Neuronal stem cell (in vitro differentiated cells): Measurements from ENCODE around the gene FAR2.
A peak's percentile ranks its signal among the peaks of the same experiment; 100 is the strongest.
"Not testable (repeated sequence)": the region's sequence is repeated elsewhere in the genome, so short reads cannot be mapped to it uniquely, and the experiment has no call there.

ENCODE experiments used
- DNase-seq: peaks from one replicate; pipeline ENCODE4 v3.0.0-alpha.2; 2013; ENCODE audit warnings: low spot score
- H2AFZ ChIP-seq: one replicate; pipeline ENCODE4 v1.6.1; 2013; ENCODE audit warnings: mild to moderate bottlenecking, low read length, inconsistent platforms
- H2AK5ac ChIP-seq: 2 replicates; pipeline ENCODE4 v1.6.1; 2013; ENCODE audit warnings: low read depth, mild to moderate bottlenecking, inconsistent platforms, low read length, moderate library complexity, mixed read lengths
- H2BK120ac ChIP-seq: 2 replicates; pipeline ENCODE4 v1.6.1; 2013; ENCODE audit warnings: low read depth, mild to moderate bottlenecking, inconsistent platforms, low read length, moderate library complexity, mixed read lengths
- H2BK12ac ChIP-seq: one replicate; pipeline ENCODE4 v1.6.1; 2013; ENCODE audit warnings: low read length, inconsistent platforms
- H2BK15ac ChIP-seq: 2 replicates; pipeline ENCODE4 v1.6.1; 2013; ENCODE audit warnings: mild to moderate bottlenecking, low read length, inconsistent platforms, mixed read lengths
- H2BK5ac ChIP-seq: one replicate; pipeline ENCODE4 v1.6.1; 2013; ENCODE audit warnings: inconsistent platforms, mild to moderate bottlenecking, low read length, moderate library complexity
- H3K14ac ChIP-seq: one replicate; pipeline ENCODE4 v1.6.1; 2013; ENCODE audit warnings: low read length, inconsistent platforms
- H3K18ac ChIP-seq: 2 replicates; pipeline ENCODE4 v1.6.1; 2013; ENCODE audit warnings: low read length, inconsistent platforms
- H3K23ac ChIP-seq: 2 replicates; pipeline ENCODE4 v1.6.1; 2013; ENCODE audit warnings: low read depth, mild to moderate bottlenecking, mixed read lengths, low read length, inconsistent platforms; ENCODE audit not compliant: poor library complexity
- H3K27ac ChIP-seq: replicated peaks from 3 replicates; pipeline ENCODE4 v1.5.1; 2013; ENCODE audit warnings: low read length, inconsistent platforms
- H3K27me3 ChIP-seq, 3 experiments: 2 replicates each; pipeline ENCODE4 v1.6.1; 2013; ENCODE audit warnings: low read length in 3 of 3, mild to moderate bottlenecking in 2 of 3, inconsistent platforms in 1 of 3, low read depth in 1 of 3, mixed read lengths in 1 of 3, moderate library complexity in 1 of 3; ENCODE audit not compliant: control insufficient read depth in 3 of 3, insufficient read depth in 3 of 3
- H3K36me3 ChIP-seq, 2 donors: replicated peaks in 1 of 2; 2 replicates each; pipeline ENCODE4 v1.6.1; 2013; ENCODE audit warnings: low read length in 2 of 2; ENCODE audit not compliant: control insufficient read depth in 2 of 2, insufficient read depth in 2 of 2
- H3K4ac ChIP-seq: 2 replicates; pipeline ENCODE4 v1.6.1; 2013; ENCODE audit warnings: inconsistent platforms, mild to moderate bottlenecking, low read length, moderate library complexity
- H3K4me1 ChIP-seq, 2 donors: 1 replicate in 1 of 2; 2 replicates in 1 of 2; pipeline ENCODE4 v1.6.1; 2013; ENCODE audit warnings: low read length in 2 of 2, low read depth in 1 of 2; ENCODE audit not compliant: control insufficient read depth in 2 of 2, insufficient read depth in 1 of 2
- H3K4me2 ChIP-seq: one replicate; pipeline ENCODE4 v1.6.1; 2013; ENCODE audit warnings: mild to moderate bottlenecking, low read length, inconsistent platforms; ENCODE audit not compliant: insufficient read depth, poor library complexity, severe bottlenecking
- H3K4me3 ChIP-seq, 2 donors: 2 replicates each; pipeline ENCODE4 v1.5.1; 2013; ENCODE audit warnings: low read length in 2 of 2, mild to moderate bottlenecking in 2 of 2, inconsistent platforms in 1 of 2, moderate library complexity in 1 of 2
- H3K79me1 ChIP-seq: one replicate; pipeline ENCODE4 v1.6.1; 2013; ENCODE audit warnings: low read depth, mild to moderate bottlenecking, inconsistent platforms, low read length, moderate library complexity
- H3K9ac ChIP-seq: one replicate; pipeline ENCODE4 v1.6.1; 2013; ENCODE audit warnings: mild to moderate bottlenecking, low read depth, low read length, inconsistent platforms; ENCODE audit not compliant: poor library complexity
- H3K9me3 ChIP-seq, 2 donors: replicated peaks in 1 of 2; 2 replicates each; pipeline versions ENCODE3 to v1.6.1; 2013; ENCODE audit warnings: low read length in 2 of 2, mild to moderate bottlenecking in 2 of 2, inconsistent platforms in 1 of 2, low read depth in 1 of 2, mixed read lengths in 1 of 2, moderate library complexity in 1 of 2; ENCODE audit not compliant: control insufficient read depth in 2 of 2, insufficient read depth in 1 of 2
- H4K8ac ChIP-seq: one replicate; pipeline ENCODE4 v1.6.1; 2013; ENCODE audit warnings: low read depth, mild to moderate bottlenecking, inconsistent platforms, low read length, moderate library complexity
- H4K91ac ChIP-seq: one replicate; pipeline ENCODE4 v1.6.1; 2013; ENCODE audit warnings: low read length, low read depth, mild to moderate bottlenecking, inconsistent platforms; ENCODE audit not compliant: poor library complexity
- WGBS, 2 donors: extraction: QIAGEN DNeasy Blood & Tissue Kit; methylation state at CpG; one replicate each; pipeline ENCODE4 v1.1.7; 2013; ENCODE audit warnings: missing lambda C conversion rate in 2 of 2, mixed read lengths in 1 of 2; ENCODE audit not compliant: insufficient read length in 2 of 2, insufficient replicate concordance in 1 of 2; ENCODE audit errors: extremely low coverage in 2 of 2; 5-methylcytosine and 5-hydroxymethylcytosine counted together

FAR2 gene

DNA sequence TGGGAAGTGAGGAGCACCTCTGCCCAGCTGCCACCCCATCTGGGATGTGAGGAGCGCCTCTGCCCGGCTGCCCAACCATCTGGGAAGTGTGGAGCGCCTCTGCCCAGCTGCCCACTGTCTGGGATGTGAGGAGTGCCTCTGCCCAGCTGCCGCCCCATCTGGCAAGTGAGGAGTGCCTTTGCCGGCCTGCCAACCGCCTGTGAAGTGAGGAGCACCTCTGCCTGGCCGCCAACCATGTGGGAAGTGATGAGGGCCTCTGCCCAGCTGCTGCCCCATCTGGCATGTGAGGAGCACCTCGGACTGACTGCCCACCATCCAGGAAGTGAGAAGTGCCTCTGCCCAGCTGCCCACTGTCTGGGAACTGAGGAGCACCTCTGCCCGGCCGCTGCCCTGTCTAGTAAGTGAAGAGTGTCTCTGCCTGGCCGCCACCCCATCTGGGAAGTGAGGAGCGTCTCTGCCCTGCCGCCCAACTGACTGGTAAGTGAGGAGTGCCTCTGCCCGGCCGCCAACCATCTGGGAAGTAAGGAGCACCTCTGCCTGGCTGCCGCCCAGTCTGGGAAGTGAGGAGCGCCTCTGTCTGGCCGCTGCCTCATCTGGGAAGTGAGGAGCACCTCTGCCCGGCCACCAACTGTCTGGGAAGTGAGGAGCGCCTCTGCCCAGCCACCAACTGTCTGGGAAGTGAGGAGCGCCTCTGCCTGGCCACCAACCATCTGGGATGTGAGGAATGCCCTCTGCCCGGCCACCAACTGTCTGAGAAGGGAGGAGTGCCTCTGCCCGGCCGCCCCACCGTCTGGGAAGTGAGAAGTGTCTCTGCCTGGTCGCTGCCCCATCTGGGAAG lies 22.6 kb downstream of the FAR2 start:
- Histone ChIP-seq H3K4me2 (no peak overlapping the region), H2BK120ac (no peak overlapping the region), H3K23ac (no peak overlapping the region), H3K27me3 (no peaks in the 10 kb centered on the region), H3K79me1 (no peaks in the 10 kb centered on the region), H4K8ac (no peak overlapping the region), H2BK5ac (no peak overlapping the region), H3K27ac (no peak overlapping the region), H3K18ac (no peak overlapping the region), H3K9ac (no peak overlapping the region), H2AFZ (no peak overlapping the region), H3K9me3 (no peaks in the 10 kb centered on the region), H4K91ac (no peak overlapping the region), H2BK15ac (no peak overlapping the region), H3K4me1 (no peaks in the 10 kb centered on the region), H3K4ac (no peak overlapping the region), H3K14ac (peak overlapping the region; percentile 17), H3K36me3 (peaks cover 0 to 3% of the 10 kb centered on the region in 2 donors), H2BK12ac (no peak overlapping the region), H2AK5ac (no peak overlapping the region), H3K4me3 (peak overlapping the region in 1 of 2 donors; percentile 34)
- no CpG with 5 or more reads among the region's 26 CpGs for WGBS, 2 donors
- no peak for DNase-seq

GRCh38 chr12:29176941-29177340 lies 27.9 kb downstream of the FAR2 start:
- no peak overlapping the region for H3K4ac ChIP-seq
- H3K79me1 ChIP-seq, result no peaks in the 10 kb centered on the region
- H3K4me3 ChIP-seq, result no peak overlapping the region
- no peaks in the 10 kb centered on the region for H3K36me3 ChIP-seq
- no peak overlapping the region for H2AFZ ChIP-seq
- no peak overlapping the region for H3K14ac ChIP-seq
- H3K9ac ChIP-seq, result no peak overlapping the region
- no peak overlapping the region for H2AK5ac ChIP-seq
- no peak overlapping the region for H3K18ac ChIP-seq
- H3K23ac ChIP-seq, result no peak overlapping the region
- no peak overlapping the region for H2BK5ac ChIP-seq
- no peaks in the 10 kb centered on the region for H3K9me3 ChIP-seq
- no peak for DNase-seq
- H2BK120ac ChIP-seq, result no peak overlapping the region
- H3K27me3 ChIP-seq, result no peaks in the 10 kb centered on the region
- no peak overlapping the region for H4K8ac ChIP-seq
- no peak overlapping the region for H3K27ac ChIP-seq
- H2BK15ac ChIP-seq, result no peak overlapping the region
- peaks cover 0 to 5% of the 10 kb centered on the region in 2 donors for H3K4me1 ChIP-seq
- no peak overlapping the region for H4K91ac ChIP-seq
- H2BK12ac ChIP-seq, result no peak overlapping the region
- H3K4me2 ChIP-seq, result no peak overlapping the region
- no CpG with 5 or more reads among the region's 6 CpGs for WGBS, 2 donors

DNA sequence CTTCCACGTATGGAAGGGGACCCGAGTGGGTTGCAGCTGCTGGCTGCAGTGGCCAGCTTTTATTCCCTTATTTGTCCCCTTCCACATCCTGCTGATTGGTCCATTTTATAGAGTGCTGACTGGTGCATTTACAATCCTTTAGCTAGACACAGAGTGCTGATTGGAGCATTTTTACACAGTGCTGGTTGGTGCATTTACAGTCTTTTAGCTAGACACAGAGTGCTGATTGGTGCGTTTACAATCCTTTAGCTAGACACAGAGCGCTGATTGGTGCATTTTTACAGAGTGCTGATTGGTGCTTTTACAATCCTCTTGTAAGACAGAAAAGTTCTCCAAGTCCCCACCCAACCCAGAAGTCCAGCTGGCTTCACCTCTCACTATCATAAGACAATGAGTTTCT lies 33.2 kb downstream of the FAR2 start:
- not testable (repeated sequence) for H3K4me1 ChIP-seq, H3K23ac ChIP-seq, H2BK120ac ChIP-seq, H3K9me3 ChIP-seq, H3K36me3 ChIP-seq, H3K9ac ChIP-seq, H3K79me1 ChIP-seq, DNase-seq, H4K91ac ChIP-seq, H3K27ac ChIP-seq, H3K4ac ChIP-seq, H2AFZ ChIP-seq, H2BK15ac ChIP-seq, H2AK5ac ChIP-seq, H2BK5ac ChIP-seq, H3K4me2 ChIP-seq, H3K4me3 ChIP-seq, H2BK12ac ChIP-seq, H3K27me3 ChIP-seq, H3K14ac ChIP-seq, H4K8ac ChIP-seq, H3K18ac ChIP-seq
- no CpG with 5 or more reads among the region's 4 CpGs for WGBS, 2 donors

GRCh38 chr12:29187756-29188155 lies 38.7 kb downstream of the FAR2 start:
- Histone ChIP-seq H4K8ac (no peak overlapping the region), H4K91ac (no peak overlapping the region), H3K18ac (no peak overlapping the region), H3K79me1 (no peaks in the 10 kb centered on the region), H3K4me1 (no peaks in the 10 kb centered on the region), H3K23ac (no peak overlapping the region), H3K27me3 (no peaks in the 10 kb centered on the region), H3K4ac (no peak overlapping the region), H3K4me2 (no peak overlapping the region), H3K9me3 (no peaks in the 10 kb centered on the region), H3K4me3 (no peak overlapping the region), H2BK12ac (no peak overlapping the region), H2BK5ac (no peak overlapping the region), H3K36me3 (no peaks in the 10 kb centered on the region), H2BK15ac (no peak overlapping the region), H3K14ac (no peak overlapping the region), H2AFZ (no peak overlapping the region), H3K9ac (no peak overlapping the region), H3K27ac (no peak overlapping the region), H2AK5ac (no peak overlapping the region), H2BK120ac (no peak overlapping the region)
- WGBS, 2 donors, result no CpG with 5 or more reads among the region's 2 CpGs
- no peak for DNase-seq
